Gastrocnemius medialis (tissue), 4 donors: Measurements from ENCODE around the gene OR2T2. TPM values are rescaled to one million over a fixed set of nuclear protein-coding genes. Genes with fewer than 3 reads are reported as not detected.
"Not testable (repeated sequence)": the region's sequence is repeated elsewhere in the genome, so short reads cannot be mapped to it uniquely, and the experiment has no call there.

Experiments
- ATAC-seq, 2 donors: fragments of 150-250 bp; one replicate each; pipeline ENCODE4 v1.9.1; 2016
- DNase-seq, 2 donors: peaks; one replicate each; pipeline ENCODE4 v3.0.0-alpha.2; 2019
- H3K27ac ChIP-seq, 4 donors: fragments of 200-600 bp; sonication (generic); 1 replicate in 1 of 4; 2 replicates in 3 of 4; pipeline ENCODE4 v1.5.1; 2016 to 2018; ENCODE audit warnings: mild to moderate bottlenecking in 2 of 4, moderate library complexity in 1 of 4
- H3K27me3 ChIP-seq, 3 donors: fragments of 200-600 bp; sonication (generic) in 2 of 3; 1 replicate in 1 of 3; 2 replicates in 2 of 3; pipeline versions ENCODE4 v1.5.1 to v1.6.0; 2016 to 2019; ENCODE audit warnings: mild to moderate bottlenecking in 1 of 3, moderate library complexity in 1 of 3
- H3K36me3 ChIP-seq, 2 donors: fragments of 200-600 bp; sonication (generic) in 1 of 2; one replicate each; pipeline ENCODE4 v1.5.1; 2017 to 2018
- H3K4me1 ChIP-seq, 2 donors: fragments of 200-600 bp; sonication (generic) in 1 of 2; one replicate each; pipeline ENCODE4 v1.5.1; 2016 to 2017; ENCODE audit warnings: mild to moderate bottlenecking in 2 of 2
- H3K4me3 ChIP-seq, 4 donors: fragments of 200-600 bp; sonication (generic) in 3 of 4; 1 replicate in 1 of 4; 2 replicates in 3 of 4; pipeline ENCODE4 v1.5.1; 2016 to 2019; ENCODE audit warnings: mild to moderate bottlenecking in 2 of 4
- H3K9me3 ChIP-seq, 3 donors: fragments of 200-600 bp; sonication (generic) in 2 of 3; 1 replicate in 1 of 3; 2 replicates in 2 of 3; pipeline ENCODE4 v1.5.1; 2016 to 2019
- POLR2A ChIP-seq, 2 donors: fragments of 450-650 bp; IDR thresholded peaks; one replicate each; pipeline ENCODE4 v1.6.1; 2017; ENCODE audit warnings: antibody characterized with exemption in 2 of 2, mild to moderate bottlenecking in 2 of 2, moderate library complexity in 2 of 2
- in situ Hi-C, 4 donors: fragments of 200-750 bp; cut with MboI; loops; one replicate each; pipeline versions ENCODE4 v1.15.0 to v1.8.0; 2017; ENCODE audit warnings: low sequenced_read_pairs in 4 of 4
- intact Hi-C: fragments of 100-400 bp; cut with DNase I; formaldehyde crosslinking; loops from one replicate; pipeline ENCODE4 v1.15.1; 2023; ENCODE audit warnings: low total_unique reads
- total RNA-seq, 4 donors: library from RNA; depleted of rRNA; stranded (reverse); fragments of >200 nt; gene quantifications; one replicate each; pipeline versions ENCODE4 v1.1.0 to v1.2.3, GENCODE V29; 2016
- TF ChIP-seq, protein P1 (sequence below), 5 experiments: fragments of 450-650 bp in 3 of 5; fragments of 200-600 bp in 2 of 5; sonication (generic) in 2 of 5; IDR thresholded peaks in 4 of 5; conservative IDR thresholded peaks in 1 of 5; 1 replicate in 4 of 5; 2 replicates in 1 of 5; pipeline ENCODE4 v1.5.1; 2016 to 2019; ENCODE audit warnings: antibody characterized with exemption in 5 of 5, mild to moderate bottlenecking in 3 of 5, moderate library complexity in 3 of 5

The OR2T2 gene
- total RNA-seq, 4 donors from 2014 or later, result not detected

GRCh38 chr1:248417854-248418253 lies 27.6 kb upstream of the OR2T2 start:
- DNase-seq (no peak), ATAC-seq (no peak)
- Histone ChIP-seq H3K4me1 (no peaks in the 10 kb centered on the region), H3K9me3 (no peaks in the 10 kb centered on the region), H3K4me3 (no peak overlapping the region), H3K27me3 (no peaks in the 10 kb centered on the region), H3K27ac (no peak overlapping the region), H3K36me3 (no peaks in the 10 kb centered on the region)
- TF ChIP-seq, protein P1, sequence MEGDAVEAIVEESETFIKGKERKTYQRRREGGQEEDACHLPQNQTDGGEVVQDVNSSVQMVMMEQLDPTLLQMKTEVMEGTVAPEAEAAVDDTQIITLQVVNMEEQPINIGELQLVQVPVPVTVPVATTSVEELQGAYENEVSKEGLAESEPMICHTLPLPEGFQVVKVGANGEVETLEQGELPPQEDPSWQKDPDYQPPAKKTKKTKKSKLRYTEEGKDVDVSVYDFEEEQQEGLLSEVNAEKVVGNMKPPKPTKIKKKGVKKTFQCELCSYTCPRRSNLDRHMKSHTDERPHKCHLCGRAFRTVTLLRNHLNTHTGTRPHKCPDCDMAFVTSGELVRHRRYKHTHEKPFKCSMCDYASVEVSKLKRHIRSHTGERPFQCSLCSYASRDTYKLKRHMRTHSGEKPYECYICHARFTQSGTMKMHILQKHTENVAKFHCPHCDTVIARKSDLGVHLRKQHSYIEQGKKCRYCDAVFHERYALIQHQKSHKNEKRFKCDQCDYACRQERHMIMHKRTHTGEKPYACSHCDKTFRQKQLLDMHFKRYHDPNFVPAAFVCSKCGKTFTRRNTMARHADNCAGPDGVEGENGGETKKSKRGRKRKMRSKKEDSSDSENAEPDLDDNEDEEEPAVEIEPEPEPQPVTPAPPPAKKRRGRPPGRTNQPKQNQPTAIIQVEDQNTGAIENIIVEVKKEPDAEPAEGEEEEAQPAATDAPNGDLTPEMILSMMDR (IDR thresholded peaks at IDR 0.05 in 4 of 5, conservative IDR thresholded peaks at IDR 0.05 in 1 of 5), result no peak
- TF ChIP-seq POLR2A (IDR thresholded peaks at IDR 0.05), result no peak
- intact Hi-C loops, result no loop called here
- in situ Hi-C loops, result no loop called here

DNA sequence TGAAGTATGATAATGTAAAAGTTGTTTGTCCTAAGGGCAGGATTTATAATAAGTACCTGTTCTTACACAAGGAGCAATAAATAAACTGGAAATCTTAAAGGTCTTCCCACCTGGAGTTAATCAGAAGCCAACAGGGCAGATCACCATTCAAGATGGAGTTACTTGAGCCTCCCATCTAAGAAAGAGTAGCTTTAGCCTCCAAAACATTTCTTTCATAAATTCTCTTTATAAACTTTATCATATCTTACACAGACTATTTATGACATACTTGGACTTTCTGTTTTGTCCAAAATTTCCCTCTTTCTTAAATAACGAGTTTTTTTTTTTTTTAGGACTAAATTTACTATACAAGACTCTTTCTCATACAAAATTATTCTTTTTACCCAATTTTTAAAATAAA lies 24.1 kb upstream of the OR2T2 start:
- TF ChIP-seq, protein P1 (IDR thresholded peaks at IDR 0.05 in 4 of 5, conservative IDR thresholded peaks at IDR 0.05 in 1 of 5), result no peak
- H3K4me1 ChIP-seq, result no peaks in the 10 kb centered on the region
- no peak for DNase-seq
- no peak for ATAC-seq
- intact Hi-C loops (no loop called here), in situ Hi-C loops (no loop called here)
- H3K36me3 ChIP-seq, result no peaks in the 10 kb centered on the region
- H3K27ac ChIP-seq, result no peak overlapping the region
- no peaks in the 10 kb centered on the region for H3K27me3 ChIP-seq
- H3K9me3 ChIP-seq, result no peaks in the 10 kb centered on the region
- no peak overlapping the region for H3K4me3 ChIP-seq

DNA sequence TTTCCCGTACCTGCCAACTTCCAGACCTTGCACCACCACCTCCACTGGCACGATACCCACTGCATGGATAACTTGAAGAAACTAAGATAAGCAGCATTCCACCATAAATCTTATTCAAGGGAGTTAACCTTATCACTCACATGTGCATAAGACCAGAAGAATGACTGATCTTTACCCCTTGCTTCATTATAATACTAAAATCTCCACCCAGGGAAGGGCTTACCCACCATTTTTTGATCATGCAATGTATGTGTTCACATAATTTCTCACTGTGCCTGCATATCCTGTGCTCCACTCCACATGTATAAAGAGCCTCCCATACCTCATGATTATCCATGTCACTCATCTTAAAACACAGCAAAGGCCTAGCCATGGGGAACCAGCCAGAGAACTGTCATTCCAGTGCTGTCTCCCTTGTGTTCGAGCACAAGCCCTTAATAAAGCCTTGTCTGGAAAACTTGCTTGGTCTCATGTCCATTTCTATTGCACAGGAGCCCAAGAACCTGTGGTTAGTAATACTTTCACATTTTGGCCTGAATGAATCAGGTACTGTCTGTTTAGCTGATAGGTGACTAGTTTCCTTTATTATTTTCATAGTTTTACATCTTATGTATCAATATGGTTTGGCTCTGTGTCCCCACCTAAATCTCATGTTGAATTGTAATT lies 17.8 kb upstream of the OR2T2 start:
- H3K4me3 ChIP-seq, H3K4me1 ChIP-seq, H3K27me3 ChIP-seq, DNase-seq, ATAC-seq, H3K27ac ChIP-seq, H3K9me3 ChIP-seq, H3K36me3 ChIP-seq, intact Hi-C loops, in situ Hi-C loops: not testable (repeated sequence)

DNA sequence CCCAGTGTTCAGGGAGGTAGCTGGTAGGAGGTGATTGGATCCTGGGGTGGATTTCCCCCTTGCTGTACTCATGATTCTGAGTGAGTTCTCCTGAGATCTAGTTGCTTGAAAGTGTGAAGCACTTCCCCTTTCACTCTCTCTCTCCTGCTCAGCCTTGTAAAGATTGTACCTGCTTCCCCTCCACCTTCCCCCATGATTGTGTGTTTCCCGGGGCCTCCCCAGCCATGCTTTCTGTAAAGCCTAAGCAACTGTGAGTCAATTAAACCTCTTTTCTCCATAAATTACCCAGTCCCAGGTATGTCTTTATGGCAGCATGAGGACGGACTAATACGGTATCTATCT lies 17.3 kb upstream of the OR2T2 start:
- intact Hi-C loops, H3K9me3 ChIP-seq, H3K27ac ChIP-seq, H3K4me1 ChIP-seq, DNase-seq, in situ Hi-C loops, H3K27me3 ChIP-seq, H3K36me3 ChIP-seq, H3K4me3 ChIP-seq, ATAC-seq: not testable (repeated sequence)

GRCh38 chr1:248431683-248432082 lies 13.8 kb upstream of the OR2T2 start:
- H3K27ac ChIP-seq, H3K9me3 ChIP-seq, H3K36me3 ChIP-seq, intact Hi-C loops, H3K27me3 ChIP-seq, DNase-seq, ATAC-seq, in situ Hi-C loops, H3K4me1 ChIP-seq, H3K4me3 ChIP-seq: not testable (repeated sequence)

DNA sequence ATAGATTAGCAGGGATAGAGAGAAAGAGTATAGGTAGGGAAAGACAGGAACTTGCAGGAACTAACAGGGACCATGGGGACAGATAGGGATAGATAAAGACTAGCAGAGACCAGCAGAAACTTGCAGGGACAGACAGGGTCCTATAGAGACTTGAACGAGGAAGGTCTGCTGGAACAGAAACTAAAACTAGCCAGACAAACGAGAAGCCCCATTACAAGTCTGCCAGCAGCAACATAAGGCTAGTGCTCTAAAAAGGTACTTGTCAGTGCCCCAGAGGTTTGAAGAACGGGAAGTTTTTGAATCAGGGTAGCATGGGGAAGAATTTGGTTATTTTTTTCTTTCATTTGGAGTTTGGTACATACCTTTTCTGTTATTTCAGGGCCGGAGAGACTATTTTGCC lies 13.2 kb upstream of the OR2T2 start:
- H3K9me3 ChIP-seq, H3K4me1 ChIP-seq, H3K27me3 ChIP-seq, ATAC-seq, H3K4me3 ChIP-seq, intact Hi-C loops, in situ Hi-C loops, H3K36me3 ChIP-seq, H3K27ac ChIP-seq, DNase-seq: not testable (repeated sequence)

DNA sequence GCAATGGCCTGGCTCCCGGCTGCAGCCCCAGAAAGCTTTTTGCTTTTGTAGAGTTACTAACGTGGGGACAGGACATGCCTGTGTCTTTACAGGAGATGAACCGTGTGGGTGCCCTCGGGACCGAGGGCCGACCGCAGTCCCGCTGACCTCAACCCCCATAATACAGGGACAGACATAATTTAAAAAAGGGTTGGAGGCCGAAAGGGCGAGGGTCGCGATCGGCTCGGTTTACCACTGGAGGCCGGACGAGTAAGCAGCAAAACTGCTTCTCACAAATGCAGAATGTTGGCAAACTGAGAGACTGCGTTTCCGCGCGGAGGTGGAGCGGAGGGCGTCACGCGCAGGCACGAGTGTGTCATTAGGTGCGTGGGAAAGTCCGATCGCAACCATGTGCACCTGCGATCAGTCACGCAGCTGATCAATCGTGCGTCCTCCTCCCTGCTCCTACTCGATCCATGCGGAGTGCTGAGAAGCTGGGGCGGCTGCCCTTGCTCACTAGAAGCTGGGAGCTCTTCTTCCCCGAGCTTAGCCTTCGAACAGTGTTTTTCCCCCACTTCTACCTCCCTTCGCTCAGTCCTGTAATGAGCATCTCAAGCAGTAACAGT lies 11.5 kb upstream of the OR2T2 start:
- in situ Hi-C loops, ATAC-seq, H3K36me3 ChIP-seq, H3K9me3 ChIP-seq, DNase-seq, intact Hi-C loops, H3K27me3 ChIP-seq, H3K4me3 ChIP-seq, H3K27ac ChIP-seq, H3K4me1 ChIP-seq: not testable (repeated sequence)

GRCh38 chr1:248434913-248435312 lies 10.5 kb upstream of the OR2T2 start:
- H3K9me3 ChIP-seq, DNase-seq, H3K27me3 ChIP-seq, H3K4me3 ChIP-seq, intact Hi-C loops, in situ Hi-C loops, H3K4me1 ChIP-seq, H3K36me3 ChIP-seq, H3K27ac ChIP-seq, ATAC-seq: not testable (repeated sequence)

GRCh38 chr1:248436303-248436702 lies 9.1 kb upstream of the OR2T2 start:
- H3K27me3 ChIP-seq, H3K4me1 ChIP-seq, DNase-seq, H3K9me3 ChIP-seq, H3K4me3 ChIP-seq, H3K27ac ChIP-seq, intact Hi-C loops, H3K36me3 ChIP-seq, in situ Hi-C loops, ATAC-seq: not testable (repeated sequence)

DNA sequence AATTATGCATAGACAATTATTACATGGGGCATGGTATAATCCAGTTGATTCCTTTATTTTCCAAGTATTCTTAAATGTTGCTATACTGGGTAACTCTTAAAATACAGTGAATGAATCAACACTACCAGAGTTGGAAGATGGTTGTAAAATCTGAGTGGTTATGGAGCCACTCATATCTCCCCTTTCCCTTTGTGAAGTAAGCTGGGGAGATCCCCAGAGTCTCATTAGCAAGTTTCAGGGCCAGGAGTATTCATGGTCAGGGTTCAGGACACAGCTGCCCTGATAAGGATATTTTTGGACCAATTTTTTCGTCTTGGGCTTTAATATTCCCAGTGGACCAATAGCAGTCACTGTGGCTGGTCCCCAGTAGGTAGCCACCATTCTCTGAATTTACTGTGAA lies 6.8 kb upstream of the OR2T2 start:
- H3K9me3 ChIP-seq, H3K36me3 ChIP-seq, H3K4me1 ChIP-seq, H3K4me3 ChIP-seq, in situ Hi-C loops, DNase-seq, H3K27me3 ChIP-seq, ATAC-seq, intact Hi-C loops, H3K27ac ChIP-seq: not testable (repeated sequence)
